Measurements from ENCODE around the gene KRT38. TPM values are rescaled to one million over a fixed set of nuclear protein-coding genes. Genes with fewer than 3 reads are reported as not detected.

The KRT38 gene
- total RNA-seq, 1 donor, result under 0.01 TPM

DNA sequence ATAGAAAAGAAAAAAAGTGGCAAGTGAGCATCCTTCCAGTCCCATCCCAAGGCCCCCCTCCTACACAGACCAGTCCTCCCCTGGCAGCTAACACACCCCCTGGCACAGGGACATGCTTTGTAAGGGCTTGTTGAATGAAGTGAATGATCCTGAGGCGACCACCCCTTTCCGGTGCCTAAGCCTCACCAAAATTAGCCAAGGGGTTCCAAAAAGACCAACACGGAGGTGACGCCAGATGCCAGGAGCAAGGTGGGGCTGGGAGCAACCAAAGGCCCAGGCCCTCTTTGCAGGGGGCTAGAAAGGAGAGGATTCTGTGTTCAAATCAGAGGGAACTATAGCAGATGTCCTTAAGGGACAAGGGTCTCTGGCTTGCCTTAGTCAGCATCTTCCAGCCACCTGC is 34.6 kb upstream of the KRT38 start:
- Histone ChIP-seq H3K9me3 (ENCODE audit: low read depth, low read length) (peaks cover 5% of the 10 kb centered on the region), H3K27me3 (ENCODE audit: insufficient read depth, low read length) (no peaks in the 10 kb centered on the region), H3K79me2 (ENCODE audit: insufficient read depth, low read length) (no peaks in the 10 kb centered on the region), H3K4me1 (ENCODE audit: insufficient read depth, low read length) (no peaks in the 10 kb centered on the region), H3K36me3 (ENCODE audit: insufficient read depth, low read length) (no peaks in the 10 kb centered on the region), H3K4me2 (ENCODE audit: insufficient read depth, low read length) (no peak overlapping the region), H2AFZ (ENCODE audit: low read length) (no peak overlapping the region), H4K20me1 (ENCODE audit: insufficient read depth, low read length) (no peaks in the 10 kb centered on the region), H3K4me3 (ENCODE audit: insufficient read depth, low read length) (no peak overlapping the region), H3K27ac (ENCODE audit: low read depth, low read length) (no peak overlapping the region)
- no peak for DNase-seq (ENCODE audit: insufficient read length, low spot score, missing footprints)
- TF ChIP-seq, protein P1, sequence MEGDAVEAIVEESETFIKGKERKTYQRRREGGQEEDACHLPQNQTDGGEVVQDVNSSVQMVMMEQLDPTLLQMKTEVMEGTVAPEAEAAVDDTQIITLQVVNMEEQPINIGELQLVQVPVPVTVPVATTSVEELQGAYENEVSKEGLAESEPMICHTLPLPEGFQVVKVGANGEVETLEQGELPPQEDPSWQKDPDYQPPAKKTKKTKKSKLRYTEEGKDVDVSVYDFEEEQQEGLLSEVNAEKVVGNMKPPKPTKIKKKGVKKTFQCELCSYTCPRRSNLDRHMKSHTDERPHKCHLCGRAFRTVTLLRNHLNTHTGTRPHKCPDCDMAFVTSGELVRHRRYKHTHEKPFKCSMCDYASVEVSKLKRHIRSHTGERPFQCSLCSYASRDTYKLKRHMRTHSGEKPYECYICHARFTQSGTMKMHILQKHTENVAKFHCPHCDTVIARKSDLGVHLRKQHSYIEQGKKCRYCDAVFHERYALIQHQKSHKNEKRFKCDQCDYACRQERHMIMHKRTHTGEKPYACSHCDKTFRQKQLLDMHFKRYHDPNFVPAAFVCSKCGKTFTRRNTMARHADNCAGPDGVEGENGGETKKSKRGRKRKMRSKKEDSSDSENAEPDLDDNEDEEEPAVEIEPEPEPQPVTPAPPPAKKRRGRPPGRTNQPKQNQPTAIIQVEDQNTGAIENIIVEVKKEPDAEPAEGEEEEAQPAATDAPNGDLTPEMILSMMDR (IDR thresholded peaks at IDR 0.05; ENCODE audit: extremely low read depth, low read depth, low read length), result no peak

DNA sequence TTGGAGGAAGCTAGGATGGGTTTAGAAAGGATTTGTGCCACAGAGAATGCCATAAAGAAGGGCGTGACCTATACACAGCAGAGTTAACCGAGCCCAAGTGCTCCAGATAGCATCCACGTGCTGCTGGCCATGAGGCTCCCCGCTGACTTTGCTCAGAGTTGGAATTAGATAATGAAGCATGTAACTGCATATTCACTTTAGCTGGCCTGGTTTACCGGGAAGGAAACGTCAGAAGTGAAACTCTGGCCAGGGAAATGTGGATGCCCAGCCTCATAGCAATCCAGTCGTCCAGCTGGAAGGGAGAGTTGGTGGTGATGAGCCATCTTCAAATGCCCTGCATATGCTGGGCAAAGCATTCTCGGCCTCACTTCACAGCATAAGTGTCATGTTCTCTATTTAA is 34.1 kb upstream of the KRT38 start:
- no peak for DNase-seq (ENCODE audit: insufficient read length, low spot score, missing footprints)

DNA sequence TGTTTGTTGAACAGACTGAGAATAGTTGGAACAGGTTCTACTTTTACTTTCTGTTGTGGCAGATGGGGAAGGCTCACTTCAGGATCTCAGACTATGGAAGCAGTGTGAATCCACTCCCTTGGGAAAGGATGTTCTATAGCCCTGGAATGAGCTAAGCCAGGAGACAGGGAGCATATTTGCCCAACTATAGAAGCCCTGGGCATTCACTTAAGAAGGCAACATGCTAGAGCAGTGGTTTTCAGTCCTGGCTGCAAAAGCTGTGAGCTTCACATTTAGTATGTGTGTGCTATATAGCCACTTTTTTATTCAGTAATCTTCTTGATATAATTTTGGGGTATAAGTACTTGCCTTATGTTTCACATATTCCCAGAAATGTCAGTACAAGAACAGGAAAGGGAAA is 27.6 kb upstream of the KRT38 start:
- DNase-seq (ENCODE audit: insufficient read length, low spot score, missing footprints), result no peak
- peaks cover 5% of the 10 kb centered on the region for H3K9me3 ChIP-seq (ENCODE audit: low read depth, low read length)
- TF ChIP-seq, protein P1 (IDR thresholded peaks at IDR 0.05; ENCODE audit: extremely low read depth, low read depth, low read length), result no peak
- H3K4me3 ChIP-seq (ENCODE audit: insufficient read depth, low read length), result no peak overlapping the region
- H3K36me3 ChIP-seq (ENCODE audit: insufficient read depth, low read length), result no peaks in the 10 kb centered on the region
- no peaks in the 10 kb centered on the region for H4K20me1 ChIP-seq (ENCODE audit: insufficient read depth, low read length)
- no peaks in the 10 kb centered on the region for H3K27me3 ChIP-seq (ENCODE audit: insufficient read depth, low read length)
- H3K4me2 ChIP-seq (ENCODE audit: insufficient read depth, low read length), result no peak overlapping the region
- H3K27ac ChIP-seq (ENCODE audit: low read depth, low read length), result no peak overlapping the region
- peaks cover 19% of the 10 kb centered on the region for H3K4me1 ChIP-seq (ENCODE audit: insufficient read depth, low read length)
- no peak overlapping the region for H2AFZ ChIP-seq (ENCODE audit: low read length)
- H3K79me2 ChIP-seq (ENCODE audit: insufficient read depth, low read length), result no peaks in the 10 kb centered on the region

More for the DNA sequence above, 34.1 kb upstream of the KRT38 start:
- Histone ChIP-seq H3K4me2 (ENCODE audit: insufficient read depth, low read length) (no peak overlapping the region), H3K27me3 (ENCODE audit: insufficient read depth, low read length) (no peaks in the 10 kb centered on the region), H3K9me3 (ENCODE audit: low read depth, low read length) (peaks cover 5% of the 10 kb centered on the region), H3K4me1 (ENCODE audit: insufficient read depth, low read length) (no peaks in the 10 kb centered on the region), H3K36me3 (ENCODE audit: insufficient read depth, low read length) (no peaks in the 10 kb centered on the region), H4K20me1 (ENCODE audit: insufficient read depth, low read length) (no peaks in the 10 kb centered on the region), H3K27ac (ENCODE audit: low read depth, low read length) (no peak overlapping the region), H2AFZ (ENCODE audit: low read length) (no peak overlapping the region), H3K79me2 (ENCODE audit: insufficient read depth, low read length) (no peaks in the 10 kb centered on the region), H3K4me3 (ENCODE audit: insufficient read depth, low read length) (no peak overlapping the region)
- TF ChIP-seq, protein P1 (IDR thresholded peaks at IDR 0.05; ENCODE audit: extremely low read depth, low read depth, low read length), result no peak

DNA sequence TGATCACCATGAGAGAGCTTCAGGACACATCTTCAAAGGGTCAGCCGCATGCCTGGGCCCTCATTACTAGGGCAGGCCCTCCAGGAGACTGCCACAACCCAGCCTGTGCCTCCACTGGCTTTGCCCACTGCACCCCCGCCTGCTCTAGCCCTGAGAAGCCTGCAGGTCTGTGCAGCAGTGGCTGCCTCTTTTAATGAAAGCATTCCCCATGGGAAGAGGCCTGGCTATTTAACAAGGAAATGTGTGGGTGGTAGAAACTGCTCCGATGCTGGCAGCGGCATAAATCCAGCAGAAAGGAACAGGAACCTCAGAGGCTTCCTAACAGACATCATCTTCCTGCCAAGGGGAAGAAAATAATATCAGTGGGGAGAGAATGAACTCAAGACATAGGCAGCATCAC is 26.8 kb upstream of the KRT38 start:
- peak overlapping the region; percentile 29 for H2AFZ ChIP-seq (ENCODE audit: low read length)
- no peaks in the 10 kb centered on the region for H3K27me3 ChIP-seq (ENCODE audit: insufficient read depth, low read length)
- no peak overlapping the region for H3K27ac ChIP-seq (ENCODE audit: low read depth, low read length)
- H3K9me3 ChIP-seq (ENCODE audit: low read depth, low read length), result peaks cover 5% of the 10 kb centered on the region
- DNase-seq (ENCODE audit: insufficient read length, low spot score, missing footprints), result peak; percentile 93
- peaks cover 19% of the 10 kb centered on the region for H3K4me1 ChIP-seq (ENCODE audit: insufficient read depth, low read length)
- no peak overlapping the region for H3K4me3 ChIP-seq (ENCODE audit: insufficient read depth, low read length)
- no peaks in the 10 kb centered on the region for H3K36me3 ChIP-seq (ENCODE audit: insufficient read depth, low read length)
- H3K79me2 ChIP-seq (ENCODE audit: insufficient read depth, low read length), result no peaks in the 10 kb centered on the region
- no peaks in the 10 kb centered on the region for H4K20me1 ChIP-seq (ENCODE audit: insufficient read depth, low read length)
- peak overlapping the region; percentile 44 for H3K4me2 ChIP-seq (ENCODE audit: insufficient read depth, low read length)
- TF ChIP-seq, protein P1 (IDR thresholded peaks at IDR 0.05; ENCODE audit: extremely low read depth, low read depth, low read length), result no peak
